Neural cell (in vitro differentiated cells): ENCODE data around the gene RGL1.

Source experiments
- EZH2 ChIP-seq: fragments of 200-600, 300-800 bp; shearing (Covaris generic), sonication (generic); IDR thresholded peaks from 2 replicates; pipeline ENCODE4 v1.6.1; 2014; ENCODE audit warnings: antibody characterized with exemption, low read length, borderline replicate concordance, mild to moderate bottlenecking; ENCODE audit not compliant: insufficient read depth, poor library complexity, severe bottlenecking
- TAF1 ChIP-seq: IDR thresholded peaks from 2 replicates; pipeline ENCODE4 v1.6.1; 2012; ENCODE audit warnings: low read depth

- no peak for TF ChIP-seq TAF1
- no peak for TF ChIP-seq EZH2
Measured at GRCh38 chr1:183757061-183757460, 47.9 kb upstream of the RGL1 start.
